HL-60/S4 treated with phorbol 12-myristate 13-acetate at 8.2 ng/mL for 4 days and 3 days (cell line): ENCODE data around the gene CEP164.

Experiments
- in situ Hi-C: fragments of 300-500 bp; cut with MboI; formaldehyde crosslinking; loops from 2 replicates; pipeline ENCODE4 v1.15.0; 2022; ENCODE audit warnings: low sequenced_read_pairs

CEP164 gene

GRCh38 chr11:117417856-117418255, 90.2 kb downstream of the CEP164 start:
- in situ Hi-C loops, result no loop called here

GRCh38 chr11:117418737-117419481, 91.3 kb downstream of the CEP164 start:
- in situ Hi-C loops, result no loop called here

- in situ Hi-C loops, result no loop called here
Observed at GRCh38 chr11:117419482-117420142, 92.0 kb downstream of the CEP164 start.

GRCh38 chr11:117420143-117420485, 92.5 kb downstream of the CEP164 start:
- in situ Hi-C loops, result no loop called here

- in situ Hi-C loops, result no loop called here
Observed at GRCh38 chr11:117420598-117420997, 92.9 kb downstream of the CEP164 start.

GRCh38 chr11:117421041-117421440, 93.4 kb downstream of the CEP164 start:
- in situ Hi-C loops, result no loop called here

- in situ Hi-C loops, result no loop called here
Observed at GRCh38 chr11:117421476-117421875, 93.8 kb downstream of the CEP164 start.

GRCh38 chr11:117423046-117423575, 95.5 kb downstream of the CEP164 start:
- in situ Hi-C loops, result no loop called here

GRCh38 chr11:117424781-117425180, 97.1 kb downstream of the CEP164 start:
- in situ Hi-C loops, result loop anchor here (25.0 kb wide), 1 partner anchor 363 kb away; the partner anchor contains the start of gene DSCAML1

GRCh38 chr11:117425679-117426296, 98.1 kb downstream of the CEP164 start:
- in situ Hi-C loops, result loop anchor here (25.0 kb wide), 1 partner anchor 362 kb away; the partner anchor contains the start of gene DSCAML1

GRCh38 chr11:117426297-117426685, 98.6 kb downstream of the CEP164 start:
- in situ Hi-C loops, result loop anchor here (25.0 kb wide), 1 partner anchor 361 kb away; the partner anchor contains the start of gene DSCAML1

GRCh38 chr11:117426941-117427340, 99.3 kb downstream of the CEP164 start:
- in situ Hi-C loops, result loop anchor here (25.0 kb wide), 1 partner anchor 360 kb away; the partner anchor contains the start of gene DSCAML1

GRCh38 chr11:117427356-117427874, 99.8 kb downstream of the CEP164 start:
- in situ Hi-C loops, result loop anchor here (25.0 kb wide), 1 partner anchor 360 kb away; the partner anchor contains the start of gene DSCAML1

- in situ Hi-C loops, result loop anchor here (25.0 kb wide), 1 partner anchor 359 kb away; the partner anchor contains the start of gene DSCAML1
Observed at GRCh38 chr11:117428186-117428855, 100.7 kb downstream of the CEP164 start.

- in situ Hi-C loops, result loop anchor here (25.0 kb wide), 1 partner anchor 358 kb away; the partner anchor contains the start of gene DSCAML1
Observed at GRCh38 chr11:117428856-117429229, 101.2 kb downstream of the CEP164 start.

- in situ Hi-C loops, result loop anchor here (25.0 kb wide), 1 partner anchor 357 kb away; the partner anchor contains the start of gene DSCAML1
Observed at GRCh38 chr11:117430293-117430955, 102.8 kb downstream of the CEP164 start.

- in situ Hi-C loops, result loop anchor here (25.0 kb wide), 1 partner anchor 356 kb away; the partner anchor contains the start of gene DSCAML1
Observed at GRCh38 chr11:117431436-117431835, 103.8 kb downstream of the CEP164 start.

GRCh38 chr11:117433717-117434116, 106.1 kb downstream of the CEP164 start:
- in situ Hi-C loops, result loop anchor here (25.0 kb wide), 1 partner anchor 354 kb away; the partner anchor contains the start of gene DSCAML1

GRCh38 chr11:117434481-117434880, 106.8 kb downstream of the CEP164 start:
- in situ Hi-C loops, result loop anchor here (25.0 kb wide), 1 partner anchor 353 kb away; the partner anchor contains the start of gene DSCAML1
